ENCODE measurements around the gene GNRHR. TPM values are rescaled to one million over a fixed set of nuclear protein-coding genes. Genes with fewer than 3 reads are reported as not detected.
"Not testable (repeated sequence)": the region's sequence is repeated elsewhere in the genome, so short reads cannot be mapped to it uniquely, and the experiment has no call there.

GNRHR gene
- total RNA-seq, 1 donor from 2014 or later, result not detected

DNA sequence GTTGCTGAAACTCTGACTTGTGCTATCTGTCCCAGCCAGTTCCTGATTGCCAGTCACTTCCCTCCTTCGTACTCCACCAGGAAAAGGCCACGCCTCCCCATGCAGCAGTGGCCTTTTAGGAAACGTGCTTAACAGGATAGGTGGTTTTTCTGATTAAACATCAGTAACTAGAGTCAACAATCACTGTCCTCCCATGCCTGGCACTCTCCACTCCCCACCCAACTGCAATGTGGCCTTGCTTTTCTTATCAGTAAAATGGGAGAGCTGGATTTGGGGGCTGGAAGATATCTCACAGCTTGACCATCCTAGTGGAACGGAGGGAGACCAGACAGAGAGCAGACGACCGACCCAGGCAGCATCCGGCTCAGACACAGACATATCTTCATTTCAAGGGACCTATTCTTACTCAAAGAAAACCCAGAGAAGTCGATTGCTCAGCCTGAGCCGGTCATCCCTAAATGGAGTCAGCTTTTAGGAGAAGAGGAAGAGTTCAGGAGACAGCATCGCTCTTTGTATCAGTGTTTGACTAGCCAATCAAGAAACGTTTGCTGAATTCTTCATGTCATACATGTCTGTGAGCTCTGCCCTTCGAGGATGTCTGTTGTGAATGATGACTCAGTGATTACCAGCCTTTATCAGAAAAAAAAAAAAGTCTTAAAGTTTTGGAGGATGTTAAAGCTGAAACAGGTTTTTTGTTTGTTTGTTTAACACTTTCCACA lies 40.5 kb downstream of the GNRHR start:
- intact Hi-C loops (cut with DNase I), result no loop called here
- TF ChIP-seq, protein P1, sequence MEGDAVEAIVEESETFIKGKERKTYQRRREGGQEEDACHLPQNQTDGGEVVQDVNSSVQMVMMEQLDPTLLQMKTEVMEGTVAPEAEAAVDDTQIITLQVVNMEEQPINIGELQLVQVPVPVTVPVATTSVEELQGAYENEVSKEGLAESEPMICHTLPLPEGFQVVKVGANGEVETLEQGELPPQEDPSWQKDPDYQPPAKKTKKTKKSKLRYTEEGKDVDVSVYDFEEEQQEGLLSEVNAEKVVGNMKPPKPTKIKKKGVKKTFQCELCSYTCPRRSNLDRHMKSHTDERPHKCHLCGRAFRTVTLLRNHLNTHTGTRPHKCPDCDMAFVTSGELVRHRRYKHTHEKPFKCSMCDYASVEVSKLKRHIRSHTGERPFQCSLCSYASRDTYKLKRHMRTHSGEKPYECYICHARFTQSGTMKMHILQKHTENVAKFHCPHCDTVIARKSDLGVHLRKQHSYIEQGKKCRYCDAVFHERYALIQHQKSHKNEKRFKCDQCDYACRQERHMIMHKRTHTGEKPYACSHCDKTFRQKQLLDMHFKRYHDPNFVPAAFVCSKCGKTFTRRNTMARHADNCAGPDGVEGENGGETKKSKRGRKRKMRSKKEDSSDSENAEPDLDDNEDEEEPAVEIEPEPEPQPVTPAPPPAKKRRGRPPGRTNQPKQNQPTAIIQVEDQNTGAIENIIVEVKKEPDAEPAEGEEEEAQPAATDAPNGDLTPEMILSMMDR (IDR thresholded peaks at IDR 0.05), result no peak
- H3K4me1 ChIP-seq, result no peaks in the 10 kb centered on the region

DNA sequence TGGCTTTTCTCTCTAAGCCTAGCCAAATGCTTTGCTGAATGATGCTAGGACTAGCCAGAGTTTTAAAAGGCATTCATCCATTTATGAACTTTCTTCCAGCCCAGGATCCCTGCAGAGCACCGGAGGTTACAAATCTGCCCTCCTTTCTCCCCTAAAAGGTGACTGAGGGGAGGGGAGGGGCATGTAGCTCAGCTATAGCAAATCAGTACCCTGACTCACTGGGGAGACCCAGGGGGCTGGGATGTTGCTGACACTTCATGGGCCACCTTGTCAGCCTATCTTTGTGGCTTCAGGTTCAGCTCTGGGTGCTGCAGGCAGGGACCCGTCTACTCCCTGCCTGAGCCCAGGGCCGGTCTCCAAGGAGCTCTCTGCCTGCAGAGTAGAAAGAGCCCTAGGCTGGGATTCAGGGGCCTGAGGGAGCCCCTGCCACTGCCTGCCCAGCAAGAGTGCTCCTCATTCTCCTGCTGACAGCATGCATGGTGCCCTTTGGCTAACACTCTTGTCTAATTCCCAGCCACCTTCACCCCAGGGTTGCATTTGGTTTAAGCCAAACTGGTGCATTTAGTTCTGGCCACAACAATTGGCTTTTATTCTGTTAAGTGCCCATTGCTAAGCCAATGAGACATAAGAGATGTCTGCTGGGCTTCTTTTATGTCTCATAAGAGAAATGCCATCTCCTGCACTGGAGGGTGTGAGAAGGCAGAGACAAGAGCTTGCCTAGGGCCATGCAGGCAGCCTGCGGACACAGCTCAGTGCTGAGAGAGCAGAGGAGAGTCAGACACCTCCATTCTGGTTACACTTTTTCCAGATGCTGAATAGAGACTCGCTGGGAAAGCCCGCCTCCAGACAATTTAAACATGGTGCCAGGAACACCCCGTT lies 41.3 kb downstream of the GNRHR start:
- no peaks in the 10 kb centered on the region for H3K4me1 ChIP-seq
- H3K27ac ChIP-seq, result no peak overlapping the region
- H3K36me3 ChIP-seq, result peaks cover 0 to 3% of the 10 kb centered on the region in 2 donors
- intact Hi-C loops (cut with DNase I), result no loop called here
- no peak for DNase-seq (ENCODE audit: low spot score in 2 of 2)
- no peak overlapping the region for H3K4me3 ChIP-seq
- H3K9me3 ChIP-seq, result no peaks in the 10 kb centered on the region
- TF ChIP-seq, protein P1 (IDR thresholded peaks at IDR 0.05), result no peak
- H3K27me3 ChIP-seq, result no peaks in the 10 kb centered on the region

More for the DNA sequence above, 40.5 kb downstream of the GNRHR start:
- no peaks in the 10 kb centered on the region for H3K9me3 ChIP-seq
- DNase-seq (ENCODE audit: low spot score in 2 of 2), result no peak
- H3K27ac ChIP-seq, result no peak overlapping the region
- H3K27me3 ChIP-seq, result no peaks in the 10 kb centered on the region
- peaks cover 0 to 3% of the 10 kb centered on the region in 2 donors for H3K36me3 ChIP-seq
- no peak overlapping the region for H3K4me3 ChIP-seq

DNA sequence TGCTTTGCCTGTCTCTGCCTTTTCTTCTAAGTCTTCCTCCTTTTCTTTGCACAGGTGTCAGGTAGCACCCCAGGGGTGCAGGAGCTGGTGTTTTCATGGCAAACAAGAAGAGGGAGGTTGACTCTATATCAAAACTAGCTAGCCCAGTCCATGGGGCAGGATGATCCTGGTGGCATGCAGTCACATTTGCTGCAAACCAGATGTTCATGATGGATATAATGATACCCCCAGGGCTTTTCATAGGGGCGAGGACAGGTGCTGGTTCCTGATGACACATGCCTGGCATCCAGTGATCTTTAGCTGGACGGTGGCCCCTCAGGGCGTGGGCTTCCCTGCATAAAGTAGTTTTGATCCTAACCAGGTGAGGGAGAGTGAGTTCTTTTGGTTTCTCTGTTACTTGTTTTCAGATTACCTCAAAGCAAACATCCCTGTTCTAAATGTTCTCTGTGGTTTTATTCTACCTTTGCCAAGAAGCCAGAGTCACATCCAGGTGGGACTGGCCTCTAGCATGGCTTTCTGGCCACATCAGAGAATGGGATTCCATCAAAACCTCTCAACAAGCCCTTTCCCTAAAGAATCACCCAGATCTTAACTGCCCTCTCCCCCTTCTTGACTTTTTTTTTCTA lies 42.1 kb downstream of the GNRHR start:
- Histone ChIP-seq H3K4me3 (no peak overlapping the region), H3K9me3 (no peaks in the 10 kb centered on the region), H3K27me3 (no peaks in the 10 kb centered on the region), H3K4me1 (no peaks in the 10 kb centered on the region), H3K36me3 (peaks cover 0 to 3% of the 10 kb centered on the region in 2 donors), H3K27ac (no peak overlapping the region)
- DNase-seq (ENCODE audit: low spot score in 2 of 2), result no peak
- intact Hi-C loops (cut with DNase I), result no loop called here
- TF ChIP-seq, protein P1 (IDR thresholded peaks at IDR 0.05), result no peak

DNA sequence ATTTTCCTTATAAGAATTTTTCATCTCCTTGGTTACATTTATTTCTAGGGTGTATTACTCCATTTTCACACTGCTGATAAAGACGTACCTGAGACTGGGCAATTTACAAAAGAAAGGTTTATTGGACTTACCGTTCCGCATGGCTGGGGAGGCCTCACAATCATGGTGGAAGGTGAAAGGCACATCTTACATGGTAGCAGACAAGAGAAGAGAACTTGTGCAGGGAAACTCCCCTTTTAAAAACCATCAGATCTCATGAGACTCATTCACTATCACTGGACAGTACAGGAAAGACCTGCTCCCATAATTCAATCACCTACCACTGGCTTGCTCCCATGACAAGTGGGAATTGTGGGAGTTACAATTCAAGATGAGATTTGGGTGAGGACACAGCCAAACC lies 47.5 kb downstream of the GNRHR start:
- H3K9me3 ChIP-seq; H3K27ac ChIP-seq; H3K36me3 ChIP-seq; H3K4me1 ChIP-seq; H3K27me3 ChIP-seq; H3K4me3 ChIP-seq; DNase-seq (ENCODE audit: low spot score in 2 of 2): not testable (repeated sequence)
- intact Hi-C loops (cut with DNase I), result loop anchor here (10.0 kb wide), 1 partner anchor 668 kb away; no protein-coding TSS in a partner anchor

DNA sequence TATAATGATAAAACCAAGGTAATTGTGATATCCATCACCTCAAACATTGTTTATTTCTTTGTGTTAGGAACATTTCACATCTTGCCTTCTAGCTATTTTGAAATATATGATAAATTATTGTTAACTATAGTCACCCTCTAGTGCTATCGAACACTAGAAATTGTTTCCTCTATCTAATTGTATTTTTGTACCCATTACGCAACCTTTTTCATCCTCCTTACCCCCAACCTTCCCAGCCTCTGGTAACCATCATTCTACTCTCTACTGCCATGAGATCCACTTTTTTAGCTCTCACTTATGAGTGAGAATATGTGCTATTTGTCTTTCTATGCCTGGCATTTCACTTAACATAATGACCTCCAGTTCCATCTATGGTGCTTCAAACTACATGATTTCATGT lies 49.3 kb downstream of the GNRHR start:
- no peak for DNase-seq (ENCODE audit: low spot score in 2 of 2)
- no peaks in the 10 kb centered on the region for H3K9me3 ChIP-seq
- intact Hi-C loops (cut with DNase I), result loop anchor here (5.0 to 10.0 kb wide), 2 partner anchors 42 to 670 kb away; no protein-coding TSS in a partner anchor
- no peaks in the 10 kb centered on the region for H3K36me3 ChIP-seq
- H3K27me3 ChIP-seq, result no peaks in the 10 kb centered on the region
- no peak overlapping the region for H3K27ac ChIP-seq
- no peak overlapping the region for H3K4me3 ChIP-seq
- TF ChIP-seq, protein P1 (IDR thresholded peaks at IDR 0.05), result no peak
- peaks cover 0 to 3% of the 10 kb centered on the region in 2 donors for H3K4me1 ChIP-seq
